CD4-positive, alpha-beta T cell treated with Interleukin-17A for 1 hour (primary cell): ENCODE measurements around the gene GRIA4.

ENCODE experiments used
- DNase-seq: peaks from one replicate; pipeline ENCODE4 v3.0.0-alpha.2; 2020

Gene GRIA4

GRCh38 chr11:105799728-105800462 is 190.0 kb downstream of the GRIA4 start:
- DNase-seq = no peak

- no peak for DNase-seq
Observed at GRCh38 chr11:105802390-105802789, 192.5 kb downstream of the GRIA4 start.

- DNase-seq = no peak
Observed at GRCh38 chr11:105811242-105811641, 201.4 kb downstream of the GRIA4 start.

GRCh38 chr11:105821372-105821771 is 211.5 kb downstream of the GRIA4 start:
- no peak for DNase-seq

GRCh38 chr11:105821781-105822180 is 211.9 kb downstream of the GRIA4 start:
- DNase-seq = no peak

GRCh38 chr11:105823495-105824033 is 213.7 kb downstream of the GRIA4 start:
- DNase-seq = no peak

GRCh38 chr11:105824457-105825013 is 214.7 kb downstream of the GRIA4 start:
- no peak for DNase-seq

GRCh38 chr11:105825141-105825540 is 215.3 kb downstream of the GRIA4 start:
- no peak for DNase-seq

GRCh38 chr11:105827906-105828305 is 218.0 kb downstream of the GRIA4 start:
- no peak for DNase-seq

- no peak for DNase-seq
Observed at GRCh38 chr11:105829084-105829483, 219.2 kb downstream of the GRIA4 start.

GRCh38 chr11:105834461-105834860 is 224.6 kb downstream of the GRIA4 start:
- DNase-seq = no peak

- DNase-seq = no peak
Observed at GRCh38 chr11:105838668-105839384, 229.0 kb downstream of the GRIA4 start.

- no peak for DNase-seq
Observed at GRCh38 chr11:105840391-105840790, 230.5 kb downstream of the GRIA4 start.

GRCh38 chr11:105852403-105852802 is 242.5 kb downstream of the GRIA4 start:
- no peak for DNase-seq

- DNase-seq = no peak
Observed at GRCh38 chr11:105854269-105854668, 244.4 kb downstream of the GRIA4 start.

GRCh38 chr11:105856954-105857353 is 247.1 kb downstream of the GRIA4 start:
- no peak for DNase-seq

- DNase-seq = no peak
Observed at GRCh38 chr11:105857728-105858127, 247.9 kb downstream of the GRIA4 start.

GRCh38 chr11:105858841-105859240 is 249.0 kb downstream of the GRIA4 start:
- DNase-seq = no peak

GRCh38 chr11:105860105-105860504 is 250.2 kb downstream of the GRIA4 start:
- no peak for DNase-seq

GRCh38 chr11:105861225-105861624 is 251.4 kb downstream of the GRIA4 start:
- DNase-seq = no peak

GRCh38 chr11:105862736-105863367 is 253.0 kb downstream of the GRIA4 start:
- peak; percentile 45 for DNase-seq

- no peak for DNase-seq
Observed at GRCh38 chr11:105863523-105863922, 253.7 kb downstream of the GRIA4 start.

- DNase-seq = no peak
Observed at GRCh38 chr11:105867742-105868141, 257.9 kb downstream of the GRIA4 start.
